ENCODE data around the gene SRM.

DNA sequence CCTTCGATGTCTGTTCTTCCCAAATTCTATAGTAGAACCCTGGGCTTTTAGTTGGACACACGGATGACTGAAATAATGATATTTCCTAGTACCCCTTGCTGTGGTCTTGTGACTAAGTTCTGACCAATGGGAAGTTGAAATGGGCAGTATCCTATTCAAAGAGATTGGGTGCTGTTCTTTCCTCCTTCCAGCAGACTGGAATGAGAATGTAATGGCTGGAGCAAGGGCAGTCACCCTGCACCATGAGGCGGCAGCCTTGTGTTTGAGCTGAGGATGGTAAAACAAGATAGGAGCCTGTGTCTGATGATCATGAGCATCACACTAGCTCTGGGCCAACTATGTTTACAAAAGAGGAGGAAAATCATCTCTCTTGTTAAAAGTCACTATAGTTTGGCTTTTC lies 5.1 kb upstream of the SRM start:
- TF ChIP-seq CTCF (IDR thresholded peaks at IDR 0.05) (no peak), POLR2A (IDR thresholded peaks at IDR 0.05) (no peak), POLR2AphosphoS5 (IDR thresholded peaks at IDR 0.05) (no peak)
